Loucy (cell line): ENCODE data around the gene EMC10.
A peak's percentile ranks its signal among the peaks of the same experiment; 100 is the strongest.

Source experiments
- H2AFZ ChIP-seq: fragments of 200-600 bp; sonication (generic); 2 replicates; pipeline ENCODE4 v1.6.0; 2016; ENCODE audit warnings: antibody characterized with exemption, mild to moderate bottlenecking, low read length, moderate library complexity
- H3F3A ChIP-seq: fragments of 200-600 bp; 2 replicates; pipeline ENCODE4 v1.6.0; 2016; ENCODE audit warnings: antibody characterized with exemption, low read depth, mild to moderate bottlenecking
- H3K27me3 ChIP-seq: fragments of 200-600 bp; sonication (generic); 2 replicates; pipeline ENCODE4 v1.6.1; 2014; ENCODE audit warnings: low read length, mild to moderate bottlenecking; ENCODE audit not compliant: insufficient read depth, poor library complexity, severe bottlenecking
- H3K36me3 ChIP-seq: fragments of 200-600 bp; sonication (generic); 2 replicates; pipeline ENCODE4 v1.6.1; 2016; ENCODE audit warnings: low read length; ENCODE audit not compliant: insufficient read depth
- H3K4me1 ChIP-seq: fragments of 200-600 bp; sonication (generic); 2 replicates; pipeline ENCODE4 v1.5.1; 2014; ENCODE audit warnings: low read length, mild to moderate bottlenecking; ENCODE audit not compliant: insufficient read depth, poor library complexity, severe bottlenecking
- H3K4me2 ChIP-seq: fragments of 200-600 bp; sonication (generic); 2 replicates; pipeline ENCODE4 v1.6.0; 2014; ENCODE audit warnings: antibody characterized with exemption, low read length, low read depth, mild to moderate bottlenecking; ENCODE audit not compliant: poor library complexity, severe bottlenecking
- H3K4me3 ChIP-seq: fragments of 200-600 bp; sonication (generic); 2 replicates; pipeline ENCODE4 v1.5.1; 2014; ENCODE audit warnings: low read length, mild to moderate bottlenecking, mixed read lengths; ENCODE audit not compliant: poor library complexity, severe bottlenecking
- H3K79me2 ChIP-seq: fragments of 200-600 bp; sonication (generic); 2 replicates; pipeline ENCODE4 v1.6.1; 2014; ENCODE audit warnings: low read length; ENCODE audit not compliant: insufficient read depth
- H3K9ac ChIP-seq: fragments of 200-600 bp; sonication (generic); 2 replicates; pipeline ENCODE4 v1.6.0; 2014; ENCODE audit warnings: mild to moderate bottlenecking, low read depth, low read length, moderate library complexity; ENCODE audit not compliant: poor library complexity, severe bottlenecking
- H3K9me2 ChIP-seq: fragments of 200-600 bp; sonication (generic); replicated peaks from 2 replicates; pipeline ENCODE4 v1.6.1; 2016; ENCODE audit warnings: low read depth, low read length, mixed read lengths
- H3K9me3 ChIP-seq: fragments of 200-600 bp; sonication (generic); 2 replicates; pipeline ENCODE4 v1.6.1; 2014; ENCODE audit warnings: mild to moderate bottlenecking, antibody characterized with exemption, low read length, low read depth; ENCODE audit not compliant: insufficient read depth
- H4K20me1 ChIP-seq: fragments of 200-600 bp; sonication (generic); 2 replicates; pipeline ENCODE4 v1.6.0; 2014; ENCODE audit warnings: antibody characterized with exemption, low read length, mild to moderate bottlenecking; ENCODE audit not compliant: insufficient read depth, poor library complexity, severe bottlenecking
- CTCF ChIP-seq: fragments of 200-600 bp; sonication (generic); conservative IDR thresholded peaks from 2 replicates; pipeline ENCODE4 v1.5.1; 2014; ENCODE audit warnings: mild to moderate bottlenecking, antibody characterized with exemption, low read length
- EZH2phosphoT487 ChIP-seq: fragments of 200-600 bp; IDR thresholded peaks from 2 replicates; pipeline ENCODE4 v1.6.1; 2018; ENCODE audit warnings: antibody characterized with exemption, mild to moderate bottlenecking, moderate library complexity, borderline replicate concordance

The EMC10 gene

GRCh38 chr19:50432221-50433028, 43.9 kb upstream of the EMC10 start, which contains the start of gene MYBPC2:
Gene MYBPC2, plus strand, starts transcription at chr19:50432892. Its CDS starts 62 bp downstream, at chr19:50432954.
- peak within 1 kb of the TSS; percentile 70 for H3K4me3 ChIP-seq
- H3K9me2 ChIP-seq: no peaks in the 10 kb centered on the region
- peak within 1 kb of the TSS; percentile 74 for H3K4me2 ChIP-seq
- no peaks in the 10 kb centered on the region for H3K36me3 ChIP-seq
- H3K4me1 ChIP-seq: peaks cover 4% of the 10 kb centered on the region
- H2AFZ ChIP-seq: peak within 1 kb of the TSS; percentile 82
- no peaks in the 10 kb centered on the region for H3K9me3 ChIP-seq
- H3K79me2 ChIP-seq: no peaks in the 10 kb centered on the region
- no peaks in the 10 kb centered on the region for H3F3A ChIP-seq
- no peaks in the 10 kb centered on the region for H4K20me1 ChIP-seq
- no peaks in the 10 kb centered on the region for H3K27me3 ChIP-seq
- peak within 1 kb of the TSS; percentile 56 for H3K9ac ChIP-seq
- TF ChIP-seq EZH2phosphoT487 (no peak), CTCF (no peak)

- Histone ChIP-seq H3K4me3 (no peak overlapping the region), H3K9me2 (no peaks in the 10 kb centered on the region), H3K27me3 (no peaks in the 10 kb centered on the region), H3K9ac (no peak overlapping the region), H2AFZ (no peak overlapping the region), H3K9me3 (no peaks in the 10 kb centered on the region), H3F3A (no peaks in the 10 kb centered on the region), H3K4me2 (no peak overlapping the region), H3K36me3 (no peaks in the 10 kb centered on the region), H3K79me2 (no peaks in the 10 kb centered on the region), H4K20me1 (no peaks in the 10 kb centered on the region), H3K4me1 (peaks cover 4% of the 10 kb centered on the region)
- TF ChIP-seq EZH2phosphoT487 (no peak), CTCF (no peak)
Observed at GRCh38 chr19:50433201-50434180, 42.8 kb upstream of the EMC10 start.

GRCh38 chr19:50434525-50434924, 41.8 kb upstream of the EMC10 start:
- Histone ChIP-seq H3K27me3 (no peaks in the 10 kb centered on the region), H3K9ac (no peak overlapping the region), H3K9me3 (no peaks in the 10 kb centered on the region), H3K79me2 (no peaks in the 10 kb centered on the region), H3K4me3 (no peak overlapping the region), H3K36me3 (no peaks in the 10 kb centered on the region), H3K9me2 (no peaks in the 10 kb centered on the region), H3F3A (no peaks in the 10 kb centered on the region), H4K20me1 (no peaks in the 10 kb centered on the region), H3K4me1 (peaks cover 4% of the 10 kb centered on the region), H3K4me2 (no peak overlapping the region), H2AFZ (no peak overlapping the region)
- TF ChIP-seq CTCF (no peak), EZH2phosphoT487 (no peak)
